ENCODE measurements around the gene BACE1-AS.
A peak's percentile ranks its signal among the peaks of the same experiment; 100 is the strongest.

Gene BACE1-AS

DNA sequence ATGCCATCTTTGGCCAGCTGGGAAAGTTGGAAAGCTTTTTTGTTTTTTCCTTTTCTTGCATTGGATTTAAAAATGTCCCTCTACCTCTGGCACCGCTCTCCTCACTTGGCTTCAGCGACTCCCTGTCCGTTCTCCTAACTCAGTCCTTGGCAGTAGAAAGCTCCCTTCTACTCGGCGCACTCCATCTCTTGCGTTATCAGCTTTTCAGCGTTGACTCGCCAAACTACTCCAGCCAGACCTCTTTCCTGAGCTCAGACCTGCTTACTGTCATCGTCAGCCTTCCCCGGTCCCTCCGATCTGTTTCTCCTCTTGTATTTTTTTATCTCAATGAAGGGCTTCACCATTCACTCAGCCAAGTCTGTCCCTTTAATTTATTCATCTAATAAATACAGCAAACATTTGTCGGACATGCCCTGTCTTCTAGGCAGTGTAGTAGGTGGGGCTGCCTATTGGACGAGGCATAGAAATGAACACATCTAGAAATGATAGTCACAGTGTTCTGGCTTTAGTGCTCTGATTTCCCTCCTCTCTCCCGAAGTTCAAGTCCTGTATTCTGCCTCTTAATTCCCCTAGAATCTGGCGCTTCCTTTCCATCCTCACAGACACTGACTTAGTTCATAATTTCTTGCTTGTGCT is 37.3 kb downstream of the BACE1-AS start:
- peak overlapping the region; percentile 82; the same call in 1 of the 2 replicates for H3K9ac ChIP-seq (ENCODE audit: low read depth, low read length)
- peak overlapping the region; percentile 90 for H3K4me3 ChIP-seq (ENCODE audit: low read length)
- 0 out of 2 replicates have a peak, but pooled peaks cover 7% of the 10 kb centered on the region for H3K27me3 ChIP-seq (ENCODE audit: insufficient read depth, low read length)
- H3K27ac ChIP-seq (ENCODE audit: low read length), result no peak overlapping the region
- H3K36me3 ChIP-seq (ENCODE audit: insufficient read depth, low read depth, low read length), result no peaks in the 10 kb centered on the region
- no peaks in the 10 kb centered on the region for H3K4me1 ChIP-seq (ENCODE audit: insufficient read depth, low read length)
- no peaks in the 10 kb centered on the region for H3K9me3 ChIP-seq (ENCODE audit: insufficient read depth, low read depth, low read length)

DNA sequence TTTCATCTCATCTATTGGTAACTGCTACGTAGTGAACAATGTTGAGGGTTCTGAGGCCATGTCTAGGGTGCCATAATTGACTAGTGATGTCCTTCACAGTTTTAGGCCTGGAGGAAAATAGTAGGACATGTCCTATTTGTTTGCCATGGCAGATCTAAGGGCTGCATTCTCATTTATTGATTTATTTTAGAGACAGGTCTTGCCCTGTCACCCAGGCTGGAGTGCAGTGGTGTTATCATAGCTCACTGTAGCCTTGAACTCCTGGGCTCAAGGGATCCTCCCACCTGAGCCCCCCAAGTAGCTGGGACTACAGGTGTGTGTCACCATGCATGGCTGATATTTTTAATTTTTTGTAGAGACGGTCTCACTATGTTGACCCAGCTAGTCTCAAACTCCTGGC is 41.7 kb downstream of the BACE1-AS start:
- Histone ChIP-seq H3K27me3 (ENCODE audit: insufficient read depth, low read length) (0 out of 2 replicates have a peak, but pooled peaks cover 7% of the 10 kb centered on the region), H3K27ac (ENCODE audit: low read length) (no peak overlapping the region), H3K9ac (ENCODE audit: low read depth, low read length) (no peak overlapping the region), H3K36me3 (ENCODE audit: insufficient read depth, low read depth, low read length) (no peaks in the 10 kb centered on the region; the same call in 1 of the 2 replicates), H3K4me1 (ENCODE audit: insufficient read depth, low read length) (no peaks in the 10 kb centered on the region), H3K4me3 (ENCODE audit: low read length) (no peak overlapping the region), H3K9me3 (ENCODE audit: insufficient read depth, low read depth, low read length) (no peaks in the 10 kb centered on the region)

DNA sequence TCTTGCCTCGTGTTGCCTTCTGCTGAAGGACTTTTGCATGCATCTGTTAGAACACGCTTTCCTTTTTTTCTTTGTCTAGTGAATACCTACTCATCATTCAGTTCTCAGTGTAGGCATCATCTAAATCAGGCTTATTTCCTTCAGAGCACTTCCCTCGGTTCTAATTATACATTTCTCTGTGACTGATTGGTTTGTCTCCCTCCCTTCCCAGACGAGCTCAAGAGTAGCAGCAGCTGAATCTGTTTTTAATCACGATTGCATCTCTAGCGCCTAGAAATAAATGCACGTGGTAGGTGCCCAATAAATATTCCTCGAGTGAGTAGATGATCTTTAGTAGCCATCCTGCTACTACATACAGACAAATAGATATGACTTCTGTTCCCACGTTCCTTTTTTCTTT is 42.8 kb downstream of the BACE1-AS start:
- no peak overlapping the region for H3K9ac ChIP-seq (ENCODE audit: low read depth, low read length)
- H3K4me3 ChIP-seq (ENCODE audit: low read length), result no peak overlapping the region
- no peaks in the 10 kb centered on the region for H3K9me3 ChIP-seq (ENCODE audit: insufficient read depth, low read depth, low read length)
- no peak overlapping the region for H3K27ac ChIP-seq (ENCODE audit: low read length)
- no peaks in the 10 kb centered on the region; the same call in 1 of the 2 replicates for H3K36me3 ChIP-seq (ENCODE audit: insufficient read depth, low read depth, low read length)
- H3K27me3 ChIP-seq (ENCODE audit: insufficient read depth, low read length), result 0 out of 2 replicates have a peak, but pooled peaks cover 2% of the 10 kb centered on the region
- no peaks in the 10 kb centered on the region for H3K4me1 ChIP-seq (ENCODE audit: insufficient read depth, low read length)

DNA sequence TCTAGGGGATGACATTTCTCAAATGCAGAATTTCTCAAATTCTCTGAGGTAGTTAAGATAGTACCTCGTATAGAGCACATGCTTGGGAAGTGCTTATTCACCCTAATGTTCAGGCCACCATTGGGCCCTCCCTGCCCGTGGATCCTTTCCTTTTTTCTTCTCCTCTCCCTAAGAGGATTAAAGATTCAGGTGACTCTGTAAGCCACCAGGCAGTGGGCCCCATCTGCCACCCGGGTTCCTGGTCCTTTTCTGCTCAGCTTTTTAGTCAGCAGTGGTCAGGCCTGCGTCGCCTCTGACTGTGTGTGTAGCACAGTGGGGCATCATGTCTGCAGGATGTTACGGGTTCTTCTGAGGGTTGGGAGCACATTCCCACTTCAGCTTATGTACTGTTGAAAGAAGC is 43.8 kb downstream of the BACE1-AS start:
- Histone ChIP-seq H3K36me3 (ENCODE audit: insufficient read depth, low read depth, low read length) (peaks cover 4% of the 10 kb centered on the region; the same call in 1 of the 2 replicates), H3K4me1 (ENCODE audit: insufficient read depth, low read length) (no peaks in the 10 kb centered on the region), H3K4me3 (ENCODE audit: low read length) (no peak overlapping the region), H3K9ac (ENCODE audit: low read depth, low read length) (no peak overlapping the region), H3K27me3 (ENCODE audit: insufficient read depth, low read length) (no peaks in the 10 kb centered on the region), H3K27ac (ENCODE audit: low read length) (no peak overlapping the region), H3K9me3 (ENCODE audit: insufficient read depth, low read depth, low read length) (no peaks in the 10 kb centered on the region)

DNA sequence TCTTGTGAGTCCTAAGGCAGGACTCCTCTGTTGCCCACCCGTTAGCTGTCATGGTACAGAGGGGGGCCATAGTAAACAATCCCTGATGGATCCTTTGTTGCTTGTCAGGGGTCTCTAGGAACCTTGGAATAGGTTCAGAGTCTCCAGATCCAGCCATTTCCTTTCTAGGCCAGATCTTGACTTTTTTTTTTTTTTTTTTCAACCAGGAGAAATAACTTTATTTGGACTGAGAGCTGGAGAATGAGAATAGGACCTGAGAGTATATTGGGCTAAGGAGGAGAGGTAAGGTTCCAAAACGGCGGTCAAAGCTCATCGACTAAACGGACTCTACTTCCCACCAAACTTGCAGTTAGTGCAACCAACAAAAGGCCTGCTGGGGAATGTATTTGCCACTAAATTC is 44.3 kb downstream of the BACE1-AS start:
- Histone ChIP-seq H3K27me3 (ENCODE audit: insufficient read depth, low read length) (no peaks in the 10 kb centered on the region), H3K27ac (ENCODE audit: low read length) (no peak overlapping the region), H3K36me3 (ENCODE audit: insufficient read depth, low read depth, low read length) (peaks cover 7% of the 10 kb centered on the region; the same call in 1 of the 2 replicates), H3K9ac (ENCODE audit: low read depth, low read length) (no peak overlapping the region), H3K9me3 (ENCODE audit: insufficient read depth, low read depth, low read length) (no peaks in the 10 kb centered on the region), H3K4me3 (ENCODE audit: low read length) (no peak overlapping the region), H3K4me1 (ENCODE audit: insufficient read depth, low read length) (no peaks in the 10 kb centered on the region)

DNA sequence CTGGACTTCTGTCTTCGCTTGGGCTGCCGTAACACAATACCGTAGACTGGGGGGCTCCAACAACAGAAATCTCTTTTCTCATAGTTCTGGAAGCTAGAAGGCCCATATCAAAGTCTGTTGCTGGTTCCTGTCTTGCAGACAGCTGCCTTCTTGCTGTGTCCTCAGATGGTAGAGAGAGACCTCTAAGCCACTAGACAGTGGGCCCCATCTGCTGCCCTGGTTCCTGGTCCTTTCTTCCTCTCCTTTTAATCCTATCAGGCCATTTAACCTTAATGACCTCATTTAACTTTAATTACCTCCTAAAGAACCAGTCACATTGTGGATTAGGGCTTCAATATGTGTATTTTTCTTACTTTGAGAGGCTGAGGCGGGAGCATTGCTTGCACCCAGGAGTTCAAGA is 45.9 kb downstream of the BACE1-AS start:
- no peaks in the 10 kb centered on the region for H3K9me3 ChIP-seq (ENCODE audit: insufficient read depth, low read depth, low read length)
- no peaks in the 10 kb centered on the region for H3K27me3 ChIP-seq (ENCODE audit: insufficient read depth, low read length)
- no peak overlapping the region for H3K9ac ChIP-seq (ENCODE audit: low read depth, low read length)
- no peaks in the 10 kb centered on the region for H3K4me1 ChIP-seq (ENCODE audit: insufficient read depth, low read length)
- no peak overlapping the region for H3K27ac ChIP-seq (ENCODE audit: low read length)
- no peak overlapping the region for H3K4me3 ChIP-seq (ENCODE audit: low read length)
- H3K36me3 ChIP-seq (ENCODE audit: insufficient read depth, low read depth, low read length), result peaks cover 8% of the 10 kb centered on the region; the same call in 1 of the 2 replicates
